G401.6 (cell line): ENCODE results near the gene POMGNT2.

Source experiments
- FAIRE-seq: peaks from 2 replicates; lab custom pipeline; 2012; peaks lifted over from hg19 to GRCh38; lab: Jason Lieb, UNC

Gene POMGNT2

DNA sequence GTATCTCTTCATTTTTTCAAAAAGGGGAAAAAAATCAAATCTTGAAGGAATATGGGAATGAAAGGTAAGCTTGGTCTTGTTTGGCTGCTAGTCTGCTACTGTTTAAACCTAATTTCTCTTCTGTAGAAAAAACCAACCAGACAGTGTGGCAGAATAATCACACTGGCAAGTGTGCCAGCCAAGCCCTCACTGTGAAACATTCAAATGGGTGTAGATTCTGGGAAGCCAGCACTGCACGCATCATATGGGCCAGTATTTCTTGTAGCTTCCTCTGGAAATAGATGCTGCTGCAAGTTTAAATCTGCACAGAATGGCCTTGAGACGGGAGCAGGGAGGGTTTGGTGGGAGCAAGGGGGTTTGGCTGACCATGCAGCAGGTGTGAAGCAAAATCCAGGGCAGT is 62.1 kb downstream of the POMGNT2 start:
- FAIRE-seq = no peak

DNA sequence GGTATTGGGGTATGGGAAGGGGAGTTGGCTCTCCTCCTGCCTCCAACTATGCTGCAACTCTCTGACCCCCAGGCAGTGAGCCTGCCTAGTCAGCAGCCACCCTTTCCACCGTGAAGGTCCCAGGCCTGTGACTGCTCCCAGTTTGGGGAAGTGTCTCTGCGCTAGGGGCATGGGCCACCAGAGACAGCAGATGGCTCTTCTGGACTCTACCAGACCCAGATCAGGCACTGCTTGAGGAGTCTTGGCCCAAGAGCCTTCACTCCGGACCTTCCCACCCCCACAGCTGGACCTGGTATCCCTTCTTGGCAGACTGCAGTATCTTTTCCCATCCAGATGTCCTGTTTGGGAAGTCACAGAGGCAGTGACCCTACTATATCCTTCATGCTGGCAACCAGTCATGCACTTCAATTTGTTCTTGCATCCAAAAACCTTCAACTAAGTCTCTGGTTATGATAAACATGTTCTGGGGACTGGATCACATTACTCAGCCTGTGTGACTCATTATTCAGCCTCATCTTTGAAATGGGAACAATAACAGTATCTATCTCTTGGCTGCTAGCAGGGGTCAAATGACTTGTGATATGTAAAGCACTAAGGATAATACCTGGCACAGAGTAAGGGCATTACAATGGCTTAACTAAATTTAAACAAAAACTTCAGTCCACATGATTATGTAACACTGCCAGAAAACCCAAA is 62.7 kb downstream of the POMGNT2 start:
- FAIRE-seq = no peak

DNA sequence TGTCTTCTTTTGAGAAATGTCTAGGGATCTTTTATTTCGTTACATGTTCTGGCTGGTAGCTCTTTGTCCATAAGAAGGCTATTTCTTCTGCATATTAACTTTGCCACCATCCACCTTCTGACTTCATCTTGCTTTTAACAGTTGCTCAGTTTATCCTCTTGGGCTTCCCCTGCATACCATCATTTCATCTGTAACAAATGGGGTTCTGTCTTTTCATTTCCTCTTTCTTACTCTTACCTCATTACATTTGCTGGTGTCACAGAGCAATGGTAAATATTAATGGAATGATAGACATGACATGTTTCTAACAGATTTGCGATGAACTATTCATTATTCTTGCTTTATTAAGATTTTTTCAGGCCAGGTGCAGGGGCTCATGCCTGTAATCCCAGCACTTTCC is 64.4 kb downstream of the POMGNT2 start:
- FAIRE-seq = no peak

DNA sequence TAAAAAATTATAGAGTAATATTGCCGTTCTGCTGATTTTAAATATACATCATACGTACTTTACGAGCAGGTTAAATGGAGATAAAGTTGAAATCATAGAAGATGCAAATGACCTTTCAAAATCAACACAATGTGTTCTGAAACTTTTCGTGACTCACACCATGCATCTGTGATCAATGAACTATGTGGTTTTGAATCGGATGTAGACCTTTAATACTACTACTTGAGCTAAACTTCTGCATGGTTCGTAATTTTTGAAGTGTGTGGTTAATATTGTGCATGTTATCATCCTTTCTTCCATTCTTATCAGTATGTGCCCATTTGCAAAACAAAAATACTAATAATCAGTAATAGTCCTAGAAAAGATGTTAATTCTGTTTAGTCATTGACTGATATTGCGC is 67.9 kb downstream of the POMGNT2 start:
- no peak for FAIRE-seq

DNA sequence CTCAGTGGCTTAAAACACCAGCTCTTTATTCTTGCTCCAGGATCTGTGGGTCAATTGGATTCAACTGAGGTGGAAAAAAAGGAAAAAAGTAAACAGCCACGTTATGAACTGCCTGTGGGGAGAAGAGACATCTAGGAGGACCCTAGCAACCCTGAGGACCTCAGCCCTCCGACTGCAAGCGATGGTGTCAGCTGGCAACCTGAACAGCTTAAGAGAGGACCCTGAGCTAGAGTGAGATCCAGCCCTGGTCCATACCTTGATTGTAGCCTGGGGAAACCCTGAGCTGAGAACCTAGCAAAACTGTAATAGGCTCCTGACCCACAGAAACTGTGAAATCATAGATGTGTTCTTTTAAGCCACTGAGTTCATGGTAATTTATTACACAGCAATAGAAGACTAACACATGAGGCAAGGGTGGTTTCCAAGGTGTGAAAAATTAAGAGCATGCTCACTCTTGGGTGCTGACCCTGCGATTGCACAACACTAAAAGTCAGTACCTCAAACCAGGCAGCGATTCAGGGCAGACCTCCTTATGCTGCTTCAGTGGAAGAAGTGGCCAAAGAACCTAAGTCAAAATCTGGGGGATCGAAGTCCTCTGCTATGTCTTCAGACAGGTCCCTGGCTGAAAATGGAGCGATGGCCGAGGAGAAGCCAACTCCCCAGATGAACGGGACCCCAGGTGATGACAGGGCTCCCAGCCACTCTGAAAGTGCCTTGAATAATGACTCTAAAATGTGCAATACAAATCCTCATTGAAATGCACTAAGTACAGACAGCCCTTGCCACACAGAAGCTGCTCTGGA is 69.1 kb downstream of the POMGNT2 start:
- FAIRE-seq = no peak

DNA sequence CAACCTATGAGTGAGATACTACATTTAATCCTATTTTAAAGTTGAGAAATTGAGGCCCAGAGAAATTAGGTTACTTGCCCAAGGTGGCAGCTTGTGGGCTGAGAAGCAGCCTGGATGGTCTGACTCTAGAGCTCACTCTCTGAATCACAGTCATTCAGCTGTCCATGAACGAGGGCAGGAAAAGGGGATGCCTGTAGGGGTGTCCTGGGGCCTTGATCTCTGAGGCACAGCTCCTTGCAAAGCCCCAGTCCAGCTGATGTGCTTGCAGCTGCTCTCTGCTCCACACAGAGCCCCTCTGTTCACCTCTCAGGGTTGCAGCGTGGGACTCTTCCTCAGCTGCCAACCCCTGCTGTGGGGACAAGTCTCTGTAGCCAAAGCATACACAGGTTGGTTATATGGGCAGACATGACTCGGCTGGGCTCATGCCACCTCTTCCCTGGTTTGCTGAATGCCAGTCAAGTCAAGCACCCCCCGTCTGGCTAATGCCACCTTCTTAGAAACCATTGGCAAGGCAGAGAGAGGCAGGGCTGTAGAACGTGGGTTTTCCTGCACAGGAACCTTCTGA is 70.0 kb downstream of the POMGNT2 start:
- no peak for FAIRE-seq

DNA sequence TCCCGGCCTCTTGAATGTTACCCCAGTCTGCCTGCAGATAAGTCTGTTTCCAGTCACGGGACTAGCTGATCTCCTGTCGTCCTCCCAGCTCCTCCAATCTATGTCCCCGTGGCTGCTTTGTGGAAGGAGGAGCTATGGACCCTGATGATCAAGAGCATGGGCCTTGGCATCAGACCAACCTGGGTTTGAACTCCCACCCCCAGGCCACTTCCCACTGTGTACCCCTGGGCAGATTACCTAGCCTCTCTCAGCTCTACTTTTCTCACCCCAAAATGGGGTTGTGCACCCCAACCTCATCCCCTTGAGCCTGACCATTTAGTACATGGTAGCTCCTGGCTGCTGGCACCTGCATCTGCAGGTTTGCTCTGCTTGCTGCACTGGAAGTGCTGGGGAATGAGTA is 71.0 kb downstream of the POMGNT2 start:
- FAIRE-seq = no peak

DNA sequence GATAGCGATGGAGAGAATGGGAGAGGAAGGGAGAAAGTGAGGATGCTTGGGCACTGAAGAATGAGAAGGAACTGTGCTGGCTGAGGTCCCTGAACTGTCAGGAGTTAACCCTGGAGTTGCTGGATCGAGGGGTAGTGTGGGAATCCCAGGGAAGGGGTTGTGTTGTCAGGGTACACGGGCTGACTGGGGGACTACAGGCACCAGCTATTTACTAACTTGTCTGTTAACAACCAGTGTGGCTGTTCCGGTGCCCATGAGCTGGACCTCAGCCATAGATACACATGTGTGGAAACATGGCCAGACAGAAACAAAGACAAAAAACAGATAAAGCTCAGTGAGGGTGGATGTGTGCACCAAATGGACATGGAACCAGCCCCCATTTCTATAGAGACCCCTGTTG is 71.7 kb downstream of the POMGNT2 start:
- FAIRE-seq = no peak

DNA sequence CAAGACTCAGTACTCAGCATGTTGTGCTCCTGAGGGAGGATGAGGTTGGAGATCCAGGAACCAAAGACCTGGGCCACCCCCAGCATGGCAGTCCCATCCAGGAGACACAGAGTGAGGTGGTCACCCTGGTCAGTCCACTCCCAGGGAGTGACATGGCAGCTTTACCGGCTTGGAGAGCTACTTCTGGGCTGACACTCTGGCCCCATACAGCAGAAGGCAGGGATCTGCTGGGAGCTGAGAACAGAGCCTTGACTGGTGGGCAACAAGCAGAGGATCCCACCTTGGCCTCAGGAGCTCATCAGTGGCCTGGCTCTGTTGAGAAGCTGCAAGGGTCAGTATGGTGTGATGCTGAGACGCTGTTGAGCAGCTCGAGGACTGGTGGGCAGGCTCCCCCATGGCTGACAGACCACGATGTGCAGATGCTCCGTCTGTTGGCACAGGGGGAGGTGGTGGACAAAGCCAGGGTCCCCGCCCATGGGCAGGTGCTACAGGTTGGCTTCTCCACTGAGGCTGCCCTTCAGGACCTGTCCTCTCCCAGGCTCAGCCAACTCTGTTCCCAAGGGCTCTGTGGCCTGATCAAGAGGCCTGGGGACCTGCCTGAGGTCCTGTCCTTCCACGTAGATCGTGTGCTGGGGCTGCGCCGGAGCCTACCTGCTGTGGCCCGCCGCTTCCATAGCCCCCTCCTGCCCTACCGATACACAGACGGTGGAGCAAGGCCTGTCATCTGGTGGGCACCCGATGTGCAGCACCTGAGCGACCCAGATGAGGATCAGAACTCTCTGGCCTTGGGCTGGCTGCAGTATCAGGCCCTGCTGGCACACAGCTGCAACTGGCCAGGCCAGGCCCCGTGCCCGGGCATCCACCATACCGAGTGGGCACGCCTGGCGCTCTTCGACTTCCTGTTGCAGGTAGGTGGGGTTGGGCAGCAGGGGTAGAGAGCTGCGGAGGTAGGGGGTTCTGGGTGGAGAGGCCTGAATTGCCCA is 72.9 kb downstream of the POMGNT2 start:
- FAIRE-seq = no peak

DNA sequence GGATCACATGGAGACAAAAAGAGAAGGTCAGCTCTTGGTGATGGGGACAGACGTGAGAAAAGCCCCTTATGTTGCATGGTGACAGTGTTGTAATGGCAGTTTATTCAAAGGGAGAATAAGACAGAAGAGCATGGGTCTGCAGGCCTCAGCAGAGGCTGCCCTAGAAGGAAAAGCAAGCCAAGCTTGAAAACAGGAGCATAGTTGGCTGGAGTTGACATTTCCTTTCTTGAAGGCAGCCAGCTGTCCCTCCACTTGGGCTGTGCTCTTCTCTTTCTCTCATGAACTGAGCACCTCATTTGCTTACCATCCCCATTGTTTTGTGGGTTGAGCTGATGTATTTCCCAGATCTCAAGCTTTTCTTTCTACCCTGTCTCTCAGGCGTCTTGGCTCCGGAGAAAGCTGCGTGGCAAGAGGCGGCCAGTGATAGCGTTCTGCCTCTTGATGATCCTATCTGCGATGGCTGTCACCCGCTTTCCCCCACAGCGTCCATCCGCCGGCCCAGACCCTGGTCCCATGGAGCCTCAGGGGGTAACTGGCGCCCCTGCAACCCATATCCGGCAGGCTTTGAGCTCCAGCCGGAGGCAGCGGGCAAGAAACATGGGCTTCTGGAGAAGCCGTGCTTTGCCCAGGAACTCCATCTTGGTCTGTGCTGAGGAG is 73.9 kb downstream of the POMGNT2 start:
- FAIRE-seq = no peak

DNA sequence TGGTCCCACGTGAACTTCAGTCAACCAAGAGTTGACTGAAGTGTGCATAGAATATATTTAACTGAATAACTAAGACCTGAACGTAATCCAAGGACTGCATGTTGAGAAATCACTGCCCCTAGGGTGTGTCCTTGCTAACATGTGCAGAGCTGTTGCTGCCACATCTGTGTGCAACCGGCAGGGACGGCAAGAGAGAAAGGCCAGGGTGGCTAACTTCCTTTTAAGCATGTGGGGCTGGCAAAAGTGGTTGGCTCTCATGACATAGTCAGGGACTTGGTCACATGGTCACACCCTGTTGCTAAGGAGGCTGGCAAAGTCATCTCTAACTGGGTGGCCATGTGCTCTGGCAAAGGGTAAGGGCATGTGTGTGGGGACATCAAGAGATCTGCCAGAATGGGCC is 74.4 kb downstream of the POMGNT2 start:
- no peak for FAIRE-seq

DNA sequence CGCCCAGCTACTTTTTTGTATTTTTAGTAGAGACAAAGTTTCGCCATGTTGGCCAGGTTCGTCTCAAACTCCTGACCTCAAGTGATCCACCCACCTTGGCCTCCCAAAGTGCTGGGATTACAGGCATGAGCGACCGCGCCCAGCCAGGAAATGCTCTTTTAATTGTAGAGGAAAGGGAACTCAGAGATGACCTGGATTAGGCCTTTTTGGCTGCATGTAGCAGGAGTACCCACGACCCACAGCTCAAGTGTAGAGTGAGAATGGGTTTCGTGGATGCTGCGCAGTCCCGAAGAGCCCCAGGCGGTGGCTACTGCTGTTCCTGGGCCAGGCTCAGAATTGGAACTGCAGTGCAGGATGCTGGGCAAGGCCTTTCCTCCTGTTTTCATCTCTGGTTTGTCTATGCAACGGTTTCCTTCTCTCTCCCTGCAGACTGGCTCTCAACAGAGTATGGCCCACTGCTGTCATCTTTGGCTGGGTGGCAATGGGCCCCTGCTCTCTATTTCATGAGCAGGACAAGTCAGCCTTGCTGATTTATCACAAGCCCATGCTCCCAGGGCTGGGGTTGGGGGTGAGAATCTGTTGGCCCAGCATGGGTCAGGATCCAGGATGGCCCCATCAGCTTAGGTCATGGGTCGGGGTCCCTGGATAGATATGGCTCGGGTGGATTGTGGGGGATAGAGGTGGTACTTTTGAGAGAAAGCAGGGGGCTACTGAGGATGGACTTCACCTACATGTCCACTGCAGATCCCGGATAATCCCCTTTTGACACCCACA is 75.5 kb downstream of the POMGNT2 start:
- FAIRE-seq = no peak
